A673 (cell line): ENCODE data around the gene N4BP2. TPM values are rescaled to one million over a fixed set of nuclear protein-coding genes. Genes with fewer than 3 reads are reported as not detected.

Experiments
- BruUV-seq: library from RNA; stranded (reverse); fragments of 400-500 nt; replicated peaks from 2 replicates; lab custom pipeline; 2021; lab: Mats Ljungman, UMichigan
- CTCF ChIA-PET: fragments of 300-600 bp; sonication (Branson Sonifier 250); formaldehyde crosslinking; loops from one replicate; lab custom pipeline; 2022; ENCODE audit warnings: antibody characterized with exemption; lab: Charles Lee
- POLR2A ChIA-PET: fragments of 300-600 bp; sonication (Branson Sonifier 250); formaldehyde crosslinking; loops from one replicate; lab custom pipeline; 2022; ENCODE audit warnings: antibody characterized with exemption; ENCODE audit not compliant: low non-redundant PET; lab: Charles Lee
- DNase-seq: peaks from one replicate; pipeline ENCODE4 v3.0.0-alpha.2; 2015; ENCODE audit warnings: low spot score
- H3K27ac ChIP-seq: fragments of 200-600 bp; sonication (generic); 2 replicates; pipeline ENCODE4 v1.5.1; 2016; ENCODE audit warnings: mixed run types, low read depth, mild to moderate bottlenecking, mixed read lengths, antibody characterized with exemption, low read length; ENCODE audit not compliant: poor library complexity, severe bottlenecking
- H3K27me3 ChIP-seq: fragments of 200-600 bp; sonication (generic); replicated peaks from 2 replicates; pipeline ENCODE4 v1.6.1; 2017; ENCODE audit warnings: mixed run types, low read depth, mild to moderate bottlenecking, mixed read lengths, antibody characterized with exemption, low read length; ENCODE audit not compliant: insufficient read depth, poor library complexity
- H3K36me3 ChIP-seq: fragments of 200-600 bp; sonication (generic); 2 replicates; pipeline ENCODE4 v1.6.1; 2016; ENCODE audit warnings: mixed run types, mild to moderate bottlenecking, mixed read lengths, antibody characterized with exemption, low read length; ENCODE audit not compliant: insufficient read depth, poor library complexity, severe bottlenecking
- H3K4me1 ChIP-seq: fragments of 200-600 bp; sonication (generic); 2 replicates; pipeline ENCODE4 v1.6.1; 2017; ENCODE audit warnings: mixed run types, mild to moderate bottlenecking, mixed read lengths, antibody characterized with exemption, low read length; ENCODE audit not compliant: insufficient read depth, poor library complexity, severe bottlenecking
- H3K4me3 ChIP-seq: fragments of 200-600 bp; sonication (generic); 2 replicates; pipeline ENCODE4 v1.5.1; 2016; ENCODE audit warnings: low read depth, mixed run types, mild to moderate bottlenecking, mixed read lengths, low read length; ENCODE audit not compliant: poor library complexity, severe bottlenecking
- H3K9me3 ChIP-seq: fragments of 200-600 bp; sonication (generic); 2 replicates; pipeline ENCODE4 v1.6.1; 2016; ENCODE audit warnings: mixed run types, low read depth, mild to moderate bottlenecking, mixed read lengths, antibody characterized with exemption, low read length; ENCODE audit not compliant: poor library complexity, severe bottlenecking
- EZH2 ChIP-seq: fragments of 200-600 bp; sonication (generic); IDR thresholded peaks from 2 replicates; pipeline ENCODE4 v1.6.1; 2017; ENCODE audit warnings: borderline replicate concordance, low read depth, mild to moderate bottlenecking, mixed read lengths, antibody characterized with exemption, low read length; ENCODE audit not compliant: poor library complexity, severe bottlenecking
- intact Hi-C: fragments of 100-400 bp; cut with micrococcal nuclease; formaldehyde crosslinking; loops from one replicate; pipeline ENCODE4 v1.10.0; 2022; ENCODE audit not compliant: unreplicated experiment
- total RNA-seq: library from RNA; stranded (reverse); gene quantifications from 2 replicates; pipeline ENCODE4 v1.2.3, GENCODE V29; 2021
- TF ChIP-seq, protein P1 (sequence below): fragments of 300-800, 200-600 bp; sonication (generic); conservative IDR thresholded peaks from 2 replicates; pipeline ENCODE4 v1.5.1; 2017; ENCODE audit warnings: low read depth, mild to moderate bottlenecking, antibody characterized with exemption, low read length, moderate library complexity, mixed read lengths

Gene N4BP2
- total RNA-seq, 1 experiment from 2014 or later, result 21.3 TPM

DNA sequence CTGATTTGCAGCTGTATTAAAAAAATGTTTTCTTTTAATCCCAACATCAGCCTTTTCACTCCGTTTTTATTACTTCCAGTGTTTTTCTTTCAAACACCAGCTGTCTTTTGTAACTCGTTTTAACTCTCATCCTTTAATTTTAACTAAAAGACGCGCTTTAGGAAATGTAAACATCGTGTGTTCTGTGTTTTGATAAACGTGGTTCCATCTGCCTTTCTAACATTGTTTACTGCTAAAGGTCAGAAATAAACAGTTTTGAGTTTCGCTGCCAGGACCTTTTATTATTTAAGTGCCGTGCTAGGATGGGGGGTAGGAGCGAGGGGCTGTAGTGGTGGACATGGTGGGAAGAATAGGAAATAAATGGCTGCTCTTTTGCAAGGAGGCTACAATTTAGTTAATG, 1.5 kb downstream of the N4BP2 start:
- no peaks in the 10 kb centered on the region for H3K27me3 ChIP-seq

GRCh38 chr4:40058854-40059253, 2.2 kb downstream of the N4BP2 start:
- intact Hi-C loops, result loop anchor here (5.0 kb wide), 1 partner anchor 592 kb away; no protein-coding TSS in a partner anchor
- POLR2A ChIA-PET, result interaction anchor here (0.7 kb wide), 1 partner anchor 130 kb away, joined by 3 read pairs; no protein-coding TSS in a partner anchor

More for the DNA sequence above, 1.5 kb downstream of the N4BP2 start:
- TF ChIP-seq, protein P1, sequence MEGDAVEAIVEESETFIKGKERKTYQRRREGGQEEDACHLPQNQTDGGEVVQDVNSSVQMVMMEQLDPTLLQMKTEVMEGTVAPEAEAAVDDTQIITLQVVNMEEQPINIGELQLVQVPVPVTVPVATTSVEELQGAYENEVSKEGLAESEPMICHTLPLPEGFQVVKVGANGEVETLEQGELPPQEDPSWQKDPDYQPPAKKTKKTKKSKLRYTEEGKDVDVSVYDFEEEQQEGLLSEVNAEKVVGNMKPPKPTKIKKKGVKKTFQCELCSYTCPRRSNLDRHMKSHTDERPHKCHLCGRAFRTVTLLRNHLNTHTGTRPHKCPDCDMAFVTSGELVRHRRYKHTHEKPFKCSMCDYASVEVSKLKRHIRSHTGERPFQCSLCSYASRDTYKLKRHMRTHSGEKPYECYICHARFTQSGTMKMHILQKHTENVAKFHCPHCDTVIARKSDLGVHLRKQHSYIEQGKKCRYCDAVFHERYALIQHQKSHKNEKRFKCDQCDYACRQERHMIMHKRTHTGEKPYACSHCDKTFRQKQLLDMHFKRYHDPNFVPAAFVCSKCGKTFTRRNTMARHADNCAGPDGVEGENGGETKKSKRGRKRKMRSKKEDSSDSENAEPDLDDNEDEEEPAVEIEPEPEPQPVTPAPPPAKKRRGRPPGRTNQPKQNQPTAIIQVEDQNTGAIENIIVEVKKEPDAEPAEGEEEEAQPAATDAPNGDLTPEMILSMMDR, result no peak
- Histone ChIP-seq H3K4me3 (peak overlapping the region; percentile 61), H3K27ac (peak overlapping the region; percentile 99), H3K4me1 (peaks cover 12% of the 10 kb centered on the region), H3K9me3 (no peaks in the 10 kb centered on the region), H3K36me3 (no peaks in the 10 kb centered on the region)
- TSS peak; percentile 31 for BruUV-seq
- intact Hi-C loops, result loop anchor here (5.0 kb wide), 1 partner anchor 591 kb away; no protein-coding TSS in a partner anchor
- CTCF ChIA-PET, result interaction anchor here (1.6 kb wide), 1 partner anchor 259 kb away, joined by 8 read pairs; no protein-coding TSS in a partner anchor
- POLR2A ChIA-PET, result interaction anchor here (0.7 to 0.9 kb wide), 3 partner anchors 207 to 505 kb away, joined by 3 to 8 read pairs (median 4); no protein-coding TSS in a partner anchor
- no peak for DNase-seq

GRCh38 chr4:40059362-40059761, 2.7 kb downstream of the N4BP2 start:
- intact Hi-C loops, result loop anchor here (5.0 kb wide), 1 partner anchor 592 kb away; no protein-coding TSS in a partner anchor
- H3K9me3 ChIP-seq, result no peaks in the 10 kb centered on the region
- no peaks in the 10 kb centered on the region for H3K27me3 ChIP-seq
- ChIA-PET POLR2A (no interaction called here), CTCF (no interaction called here)
- H3K4me1 ChIP-seq, result peaks cover 12% of the 10 kb centered on the region
- DNase-seq, result no peak
- no TSS peak for BruUV-seq
- no peak overlapping the region for H3K4me3 ChIP-seq
- no peak overlapping the region for H3K27ac ChIP-seq
- TF ChIP-seq, protein P1, result no peak
- TF ChIP-seq EZH2, result no peak
- H3K36me3 ChIP-seq, result peaks cover 4% of the 10 kb centered on the region

More at GRCh38 chr4:40058854-40059253, 2.2 kb downstream of the N4BP2 start:
- CTCF ChIA-PET, result no interaction called here
- Histone ChIP-seq H3K4me1 (peaks cover 12% of the 10 kb centered on the region), H3K27me3 (no peaks in the 10 kb centered on the region), H3K27ac (no peak overlapping the region), H3K36me3 (peaks cover under 1% of the 10 kb centered on the region), H3K4me3 (peak overlapping the region; percentile 61), H3K9me3 (no peaks in the 10 kb centered on the region)
- no peak for TF ChIP-seq EZH2
- TF ChIP-seq, protein P1, result no peak
- BruUV-seq, result no TSS peak
- DNase-seq, result no peak
